H1 (cell line): ENCODE measurements around the gene ZBP1. TPM values are rescaled to one million over a fixed set of nuclear protein-coding genes. Genes with fewer than 3 reads are reported as not detected.

ENCODE experiments used
- CHD2 ChIP-seq: IDR thresholded peaks from 2 replicates; pipeline ENCODE4 v1.6.1; 2012; ENCODE audit warnings: low read length, improper control_type of control experiment
- CREB1 ChIP-seq: IDR thresholded peaks from 2 replicates; pipeline ENCODE4 v1.6.1; 2012; ENCODE audit warnings: inconsistent platforms
- EZH2 ChIP-seq: fragments of 200-600 bp; sonication (generic); IDR thresholded peaks from 2 replicates; pipeline ENCODE4 v1.7.1; 2012; ENCODE audit warnings: low read depth, mild to moderate bottlenecking, moderate library complexity, low read length, inconsistent platforms; ENCODE audit not compliant: severe bottlenecking
- JUND ChIP-seq: IDR thresholded peaks from 2 replicates; pipeline ENCODE4 v1.6.1; 2011; ENCODE audit warnings: mild to moderate bottlenecking, improper control_type of control experiment, low read length
- POLR2AphosphoS5 ChIP-seq: IDR thresholded peaks from 2 replicates; pipeline ENCODE4 v1.6.1; 2011; ENCODE audit warnings: low read depth, low read length
- SIX5 ChIP-seq: IDR thresholded peaks from 2 replicates; pipeline ENCODE4 v1.6.1; 2011; ENCODE audit warnings: mild to moderate bottlenecking, low read depth, low read length
- SUZ12 ChIP-seq: fragments of 200-600 bp; sonication (generic); IDR thresholded peaks from 2 replicates; pipeline ENCODE4 v1.6.1; 2012; ENCODE audit warnings: mild to moderate bottlenecking, inconsistent platforms, low read length, moderate library complexity, mixed read lengths
- TBP ChIP-seq: IDR thresholded peaks from 2 replicates; pipeline ENCODE4 v1.6.1; 2011; ENCODE audit warnings: low read depth, low read length, improper control_type of control experiment
- TEAD4 ChIP-seq: IDR thresholded peaks from 2 replicates; pipeline ENCODE4 v1.6.1; 2012; ENCODE audit warnings: low read depth, low read length, inconsistent platforms, mixed read lengths
- USF2 ChIP-seq: IDR thresholded peaks from 2 replicates; pipeline ENCODE4 v1.6.1; 2011; ENCODE audit warnings: low read length, improper control_type of control experiment
- ZNF274 ChIP-seq: IDR thresholded peaks from 2 replicates; pipeline ENCODE4 v1.7.0; 2012; ENCODE audit warnings: low read length, borderline replicate concordance; ENCODE audit errors: extremely low read depth
- polyA plus RNA-seq, 7 experiments: library from polyadenylated mRNA; depleted of rRNA in 3 of 7; stranded (reverse) in 5 of 7; unstranded in 2 of 7; fragments of >200 nt in 5 of 7; fragments of 200-250 nt in 2 of 7; gene quantifications; 1 replicate in 5 of 7; 2 replicates in 1 of 7; 4 replicates in 1 of 7; pipeline versions ENCODE4 v1.2.1 to v1.2.3, GENCODE V29; 2011 to 2013; ENCODE audit warnings: missing spikeins in 2 of 7, mixed read lengths in 2 of 7
- total RNA-seq: library from RNA; stranded (reverse); fragmentation: NEBNext Ultra II Directional; extraction: Animal tissue kit (Norgen Biotek cat#: 25700); gene quantifications from 2 replicates; pipeline ENCODE4 v1.2.1, GENCODE V29; 2021
- TF ChIP-seq, protein P1 (sequence below): fragments of 300-600 bp; sonication (generic); IDR thresholded peaks from 2 replicates; pipeline ENCODE4 v1.7.1; 2012; ENCODE audit warnings: low read length, moderate library complexity, mild to moderate bottlenecking, inconsistent platforms; ENCODE audit not compliant: insufficient replicate concordance

ZBP1 gene
- total and polyA plus RNA-seq, 2 of the 8 experiments (the other 6 are each of a cell fraction or from before 2014, with no cell fraction given) = not detected

DNA sequence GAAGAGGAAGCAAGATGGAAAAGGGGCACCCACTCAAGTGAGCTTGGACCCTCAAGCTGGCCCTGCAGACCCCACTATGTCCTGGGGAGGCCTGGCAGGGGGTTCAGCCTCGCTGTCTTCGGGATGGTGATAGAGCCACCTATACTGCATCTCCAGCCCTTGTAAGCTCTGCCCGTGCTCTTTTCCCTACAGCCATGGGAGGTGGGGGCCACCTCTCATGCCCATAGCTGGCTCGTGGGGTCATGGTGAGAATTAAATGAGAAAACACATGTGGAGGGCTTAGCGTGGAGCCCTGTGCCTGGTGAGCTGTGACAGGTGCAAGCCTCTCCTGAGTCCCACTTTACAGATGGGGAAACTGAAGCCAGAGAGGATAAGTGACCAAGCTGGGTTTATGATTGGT is 31.6 kb downstream of the ZBP1 start (continued):
- TF ChIP-seq, protein P1, sequence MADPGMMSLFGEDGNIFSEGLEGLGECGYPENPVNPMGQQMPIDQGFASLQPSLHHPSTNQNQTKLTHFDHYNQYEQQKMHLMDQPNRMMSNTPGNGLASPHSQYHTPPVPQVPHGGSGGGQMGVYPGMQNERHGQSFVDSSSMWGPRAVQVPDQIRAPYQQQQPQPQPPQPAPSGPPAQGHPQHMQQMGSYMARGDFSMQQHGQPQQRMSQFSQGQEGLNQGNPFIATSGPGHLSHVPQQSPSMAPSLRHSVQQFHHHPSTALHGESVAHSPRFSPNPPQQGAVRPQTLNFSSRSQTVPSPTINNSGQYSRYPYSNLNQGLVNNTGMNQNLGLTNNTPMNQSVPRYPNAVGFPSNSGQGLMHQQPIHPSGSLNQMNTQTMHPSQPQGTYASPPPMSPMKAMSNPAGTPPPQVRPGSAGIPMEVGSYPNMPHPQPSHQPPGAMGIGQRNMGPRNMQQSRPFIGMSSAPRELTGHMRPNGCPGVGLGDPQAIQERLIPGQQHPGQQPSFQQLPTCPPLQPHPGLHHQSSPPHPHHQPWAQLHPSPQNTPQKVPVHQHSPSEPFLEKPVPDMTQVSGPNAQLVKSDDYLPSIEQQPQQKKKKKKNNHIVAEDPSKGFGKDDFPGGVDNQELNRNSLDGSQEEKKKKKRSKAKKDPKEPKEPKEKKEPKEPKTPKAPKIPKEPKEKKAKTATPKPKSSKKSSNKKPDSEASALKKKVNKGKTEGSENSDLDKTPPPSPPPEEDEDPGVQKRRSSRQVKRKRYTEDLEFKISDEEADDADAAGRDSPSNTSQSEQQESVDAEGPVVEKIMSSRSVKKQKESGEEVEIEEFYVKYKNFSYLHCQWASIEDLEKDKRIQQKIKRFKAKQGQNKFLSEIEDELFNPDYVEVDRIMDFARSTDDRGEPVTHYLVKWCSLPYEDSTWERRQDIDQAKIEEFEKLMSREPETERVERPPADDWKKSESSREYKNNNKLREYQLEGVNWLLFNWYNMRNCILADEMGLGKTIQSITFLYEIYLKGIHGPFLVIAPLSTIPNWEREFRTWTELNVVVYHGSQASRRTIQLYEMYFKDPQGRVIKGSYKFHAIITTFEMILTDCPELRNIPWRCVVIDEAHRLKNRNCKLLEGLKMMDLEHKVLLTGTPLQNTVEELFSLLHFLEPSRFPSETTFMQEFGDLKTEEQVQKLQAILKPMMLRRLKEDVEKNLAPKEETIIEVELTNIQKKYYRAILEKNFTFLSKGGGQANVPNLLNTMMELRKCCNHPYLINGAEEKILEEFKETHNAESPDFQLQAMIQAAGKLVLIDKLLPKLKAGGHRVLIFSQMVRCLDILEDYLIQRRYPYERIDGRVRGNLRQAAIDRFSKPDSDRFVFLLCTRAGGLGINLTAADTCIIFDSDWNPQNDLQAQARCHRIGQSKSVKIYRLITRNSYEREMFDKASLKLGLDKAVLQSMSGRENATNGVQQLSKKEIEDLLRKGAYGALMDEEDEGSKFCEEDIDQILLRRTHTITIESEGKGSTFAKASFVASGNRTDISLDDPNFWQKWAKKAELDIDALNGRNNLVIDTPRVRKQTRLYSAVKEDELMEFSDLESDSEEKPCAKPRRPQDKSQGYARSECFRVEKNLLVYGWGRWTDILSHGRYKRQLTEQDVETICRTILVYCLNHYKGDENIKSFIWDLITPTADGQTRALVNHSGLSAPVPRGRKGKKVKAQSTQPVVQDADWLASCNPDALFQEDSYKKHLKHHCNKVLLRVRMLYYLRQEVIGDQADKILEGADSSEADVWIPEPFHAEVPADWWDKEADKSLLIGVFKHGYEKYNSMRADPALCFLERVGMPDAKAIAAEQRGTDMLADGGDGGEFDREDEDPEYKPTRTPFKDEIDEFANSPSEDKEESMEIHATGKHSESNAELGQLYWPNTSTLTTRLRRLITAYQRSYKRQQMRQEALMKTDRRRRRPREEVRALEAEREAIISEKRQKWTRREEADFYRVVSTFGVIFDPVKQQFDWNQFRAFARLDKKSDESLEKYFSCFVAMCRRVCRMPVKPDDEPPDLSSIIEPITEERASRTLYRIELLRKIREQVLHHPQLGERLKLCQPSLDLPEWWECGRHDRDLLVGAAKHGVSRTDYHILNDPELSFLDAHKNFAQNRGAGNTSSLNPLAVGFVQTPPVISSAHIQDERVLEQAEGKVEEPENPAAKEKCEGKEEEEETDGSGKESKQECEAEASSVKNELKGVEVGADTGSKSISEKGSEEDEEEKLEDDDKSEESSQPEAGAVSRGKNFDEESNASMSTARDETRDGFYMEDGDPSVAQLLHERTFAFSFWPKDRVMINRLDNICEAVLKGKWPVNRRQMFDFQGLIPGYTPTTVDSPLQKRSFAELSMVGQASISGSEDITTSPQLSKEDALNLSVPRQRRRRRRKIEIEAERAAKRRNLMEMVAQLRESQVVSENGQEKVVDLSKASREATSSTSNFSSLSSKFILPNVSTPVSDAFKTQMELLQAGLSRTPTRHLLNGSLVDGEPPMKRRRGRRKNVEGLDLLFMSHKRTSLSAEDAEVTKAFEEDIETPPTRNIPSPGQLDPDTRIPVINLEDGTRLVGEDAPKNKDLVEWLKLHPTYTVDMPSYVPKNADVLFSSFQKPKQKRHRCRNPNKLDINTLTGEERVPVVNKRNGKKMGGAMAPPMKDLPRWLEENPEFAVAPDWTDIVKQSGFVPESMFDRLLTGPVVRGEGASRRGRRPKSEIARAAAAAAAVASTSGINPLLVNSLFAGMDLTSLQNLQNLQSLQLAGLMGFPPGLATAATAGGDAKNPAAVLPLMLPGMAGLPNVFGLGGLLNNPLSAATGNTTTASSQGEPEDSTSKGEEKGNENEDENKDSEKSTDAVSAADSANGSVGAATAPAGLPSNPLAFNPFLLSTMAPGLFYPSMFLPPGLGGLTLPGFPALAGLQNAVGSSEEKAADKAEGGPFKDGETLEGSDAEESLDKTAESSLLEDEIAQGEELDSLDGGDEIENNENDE = no peak
- no peak for TF ChIP-seq SUZ12
- TF ChIP-seq EZH2 = no peak
- no peak for TF ChIP-seq JUND
- no peak for TF ChIP-seq TEAD4
- TF ChIP-seq SIX5 = no peak
- TF ChIP-seq TBP = no peak
- TF ChIP-seq POLR2AphosphoS5 = no peak
- TF ChIP-seq CREB1 = no peak
- no peak for TF ChIP-seq ZNF274
- no peak for TF ChIP-seq CHD2
- no peak for TF ChIP-seq USF2
